GM21381 (cell line): ENCODE data around the gene WDR13.

Experiments used
- ATAC-seq: cut with Tn5 transposase; IDR thresholded peaks from one replicate; pipeline ENCODE4 v1.9.1; 2021; ENCODE audit warnings: mild to moderate bottlenecking, moderate library complexity; ENCODE audit not compliant: unreplicated experiment

Gene WDR13

DNA sequence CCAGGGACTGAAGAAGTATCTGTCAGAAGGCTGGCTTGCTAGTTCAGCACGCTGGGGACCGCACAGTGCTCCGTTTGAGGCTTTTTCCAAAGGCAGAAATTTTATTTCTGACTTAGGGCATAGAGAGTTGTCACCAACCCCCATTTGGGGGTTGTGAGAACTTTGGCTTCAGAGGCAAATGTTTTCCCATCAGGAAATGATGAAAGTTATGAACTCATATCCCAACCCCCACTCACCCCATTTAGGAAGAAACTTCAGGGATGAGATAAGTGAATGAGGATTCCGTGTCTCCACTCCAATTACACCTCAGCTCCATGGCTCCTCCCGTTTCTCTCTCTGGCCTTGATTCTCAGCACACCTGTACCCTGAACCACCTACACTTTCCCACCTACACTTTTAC is 4.3 kb upstream of the WDR13 start:
- no peak for ATAC-seq

DNA sequence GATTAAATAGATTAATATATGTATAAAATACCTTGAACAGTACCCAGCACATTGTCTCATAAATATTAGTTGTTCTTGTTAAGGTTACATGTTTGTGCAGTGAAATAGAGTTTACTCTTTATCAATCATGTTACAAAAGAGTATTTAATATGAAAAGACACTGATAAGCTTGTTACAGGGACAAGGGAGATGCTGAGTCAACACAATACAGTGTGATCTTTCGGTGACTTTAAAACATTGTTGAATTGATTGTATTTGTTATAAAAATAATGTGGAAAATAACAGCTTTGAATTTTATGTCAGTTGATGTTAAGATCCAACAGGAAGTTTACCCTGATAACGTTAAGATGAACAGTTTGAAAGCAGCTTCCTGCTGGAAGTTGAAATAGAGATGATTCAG is 1.4 kb upstream of the WDR13 start:
- ATAC-seq: no peak

DNA sequence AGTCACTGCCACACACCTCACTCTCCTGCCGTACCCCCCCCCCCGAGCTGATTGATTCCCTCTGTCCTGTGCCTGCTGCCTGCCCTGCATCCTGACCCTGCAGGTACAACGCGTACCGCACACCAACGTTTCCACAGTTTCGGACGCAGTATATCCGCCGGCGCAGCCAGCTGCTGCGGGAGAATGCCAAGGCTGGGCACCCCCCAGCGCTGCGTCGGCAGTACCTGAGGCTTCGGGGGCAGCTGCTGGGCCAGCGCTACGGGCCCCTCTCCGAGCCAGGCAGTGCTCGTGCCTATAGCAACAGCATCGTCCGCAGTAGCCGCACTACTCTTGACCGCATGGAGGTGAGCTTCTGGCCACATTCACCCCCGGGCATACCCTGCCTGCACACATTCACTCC is 1.3 kb downstream of the WDR13 start:
- ATAC-seq: no peak

DNA sequence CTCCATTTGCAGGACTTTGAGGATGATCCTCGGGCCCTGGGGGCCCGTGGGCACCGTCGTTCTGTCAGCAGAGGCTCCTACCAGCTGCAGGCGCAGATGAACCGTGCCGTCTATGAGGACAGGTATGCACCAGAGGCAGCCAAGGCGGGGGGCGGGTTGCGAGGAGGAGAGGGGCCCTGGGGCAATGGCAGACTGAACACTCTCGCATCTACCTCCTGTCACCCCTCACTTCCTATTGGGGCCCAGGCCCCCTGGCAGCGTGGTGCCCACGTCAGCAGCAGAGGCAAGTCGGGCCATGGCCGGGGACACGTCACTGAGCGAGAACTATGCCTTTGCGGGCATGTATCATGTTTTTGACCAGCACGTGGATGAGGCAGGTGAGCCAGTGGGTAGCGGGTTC is 2.0 kb downstream of the WDR13 start:
- no peak for ATAC-seq

DNA sequence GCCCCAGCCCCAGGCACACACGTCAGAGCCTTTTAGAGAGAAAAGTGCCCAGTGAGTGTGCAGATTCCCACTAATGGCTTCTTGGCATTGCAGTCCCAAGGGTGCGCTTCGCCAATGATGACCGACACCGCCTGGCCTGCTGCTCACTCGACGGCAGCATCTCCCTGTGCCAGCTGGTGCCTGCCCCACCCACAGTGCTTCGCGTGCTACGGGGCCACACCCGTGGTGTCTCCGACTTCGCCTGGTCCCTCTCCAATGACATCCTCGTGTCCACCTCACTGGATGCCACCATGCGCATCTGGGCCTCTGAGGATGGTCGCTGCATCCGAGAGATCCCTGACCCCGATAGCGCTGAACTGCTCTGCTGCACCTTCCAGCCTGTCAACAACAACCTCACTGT is 2.9 kb downstream of the WDR13 start:
- no peak for ATAC-seq

DNA sequence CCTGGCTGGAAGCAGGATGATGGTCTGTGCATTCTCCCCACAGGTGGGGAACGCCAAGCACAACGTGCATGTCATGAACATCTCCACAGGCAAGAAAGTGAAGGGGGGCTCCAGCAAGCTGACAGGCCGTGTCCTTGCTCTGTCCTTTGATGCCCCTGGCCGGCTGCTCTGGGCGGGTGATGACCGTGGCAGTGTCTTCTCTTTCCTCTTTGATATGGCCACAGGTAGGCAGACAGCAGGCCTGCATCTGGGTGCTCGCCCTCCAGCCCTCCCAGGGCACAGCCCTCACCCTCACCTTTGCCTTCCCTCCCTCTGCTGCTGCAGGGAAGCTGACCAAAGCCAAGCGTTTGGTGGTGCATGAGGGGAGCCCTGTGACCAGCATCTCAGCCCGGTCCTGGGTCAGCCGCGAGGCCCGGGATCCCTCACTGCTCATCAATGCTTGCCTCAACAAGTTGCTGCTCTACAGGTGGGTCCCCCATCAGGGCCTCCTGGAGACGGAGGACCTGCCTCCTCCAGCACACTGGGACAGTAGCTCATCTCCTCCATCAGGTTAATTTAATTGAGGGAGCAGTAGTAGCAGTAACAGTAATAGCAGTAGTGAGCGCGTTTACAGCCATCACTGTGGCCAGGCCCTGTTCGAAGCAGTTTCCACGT is 4.6 kb downstream of the WDR13 start:
- no peak for ATAC-seq

DNA sequence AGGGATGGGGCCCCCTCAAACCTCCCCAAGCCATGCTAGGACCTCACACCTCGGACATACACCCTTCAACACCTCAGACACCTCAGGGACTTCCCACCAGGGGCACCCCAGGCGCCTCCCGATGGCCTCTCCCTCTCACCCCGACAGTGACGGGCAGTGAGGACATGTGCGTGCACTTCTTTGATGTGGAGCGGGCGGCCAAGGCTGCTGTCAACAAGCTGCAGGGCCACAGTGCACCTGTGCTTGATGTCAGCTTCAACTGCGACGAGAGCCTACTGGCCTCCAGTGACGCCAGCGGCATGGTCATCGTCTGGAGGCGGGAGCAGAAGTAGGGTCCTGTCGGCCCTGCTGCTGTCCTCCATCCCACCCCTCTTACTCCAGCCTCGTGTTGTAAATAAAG is 7.4 kb downstream of the WDR13 start:
- ATAC-seq: no peak

DNA sequence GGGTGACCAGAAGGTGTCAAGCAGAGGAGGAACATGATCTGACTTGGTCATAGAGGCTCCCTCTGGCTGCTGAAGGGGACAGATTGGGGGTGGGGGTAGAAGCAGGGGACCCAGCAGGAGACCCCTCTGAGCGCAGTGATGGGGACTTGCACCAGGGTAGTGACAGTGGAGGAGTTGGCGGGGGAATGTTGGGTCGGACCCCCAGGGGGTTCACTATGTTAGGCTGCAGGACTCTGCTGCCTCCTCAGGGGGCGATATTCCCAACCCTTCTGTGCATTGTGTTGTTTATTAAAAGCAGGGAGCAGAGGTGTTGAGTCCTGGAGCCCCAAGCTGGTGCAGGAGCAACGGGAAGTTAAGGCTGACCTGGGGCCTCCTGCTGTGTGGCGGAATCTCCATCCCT is 8.8 kb downstream of the WDR13 start:
- ATAC-seq: no peak

DNA sequence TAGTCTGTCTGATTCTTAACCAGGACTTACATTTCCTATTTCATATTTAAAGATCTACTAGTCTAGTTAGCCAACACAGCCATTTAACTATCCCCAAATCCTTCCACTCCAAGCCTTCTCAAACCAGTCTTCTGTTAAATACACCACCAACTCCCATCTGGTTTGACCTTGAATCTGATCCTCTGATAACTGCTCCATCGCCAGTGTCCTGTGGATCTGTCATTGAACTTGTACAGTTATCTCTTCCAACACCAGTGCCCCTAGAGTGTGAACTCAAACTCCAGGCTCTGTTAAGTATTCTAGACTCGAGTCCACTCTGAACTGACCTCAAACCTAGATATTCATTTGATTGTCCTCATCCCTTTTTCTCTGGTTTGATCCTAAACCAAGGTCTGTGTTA is 14.4 kb downstream of the WDR13 start:
- no peak for ATAC-seq

DNA sequence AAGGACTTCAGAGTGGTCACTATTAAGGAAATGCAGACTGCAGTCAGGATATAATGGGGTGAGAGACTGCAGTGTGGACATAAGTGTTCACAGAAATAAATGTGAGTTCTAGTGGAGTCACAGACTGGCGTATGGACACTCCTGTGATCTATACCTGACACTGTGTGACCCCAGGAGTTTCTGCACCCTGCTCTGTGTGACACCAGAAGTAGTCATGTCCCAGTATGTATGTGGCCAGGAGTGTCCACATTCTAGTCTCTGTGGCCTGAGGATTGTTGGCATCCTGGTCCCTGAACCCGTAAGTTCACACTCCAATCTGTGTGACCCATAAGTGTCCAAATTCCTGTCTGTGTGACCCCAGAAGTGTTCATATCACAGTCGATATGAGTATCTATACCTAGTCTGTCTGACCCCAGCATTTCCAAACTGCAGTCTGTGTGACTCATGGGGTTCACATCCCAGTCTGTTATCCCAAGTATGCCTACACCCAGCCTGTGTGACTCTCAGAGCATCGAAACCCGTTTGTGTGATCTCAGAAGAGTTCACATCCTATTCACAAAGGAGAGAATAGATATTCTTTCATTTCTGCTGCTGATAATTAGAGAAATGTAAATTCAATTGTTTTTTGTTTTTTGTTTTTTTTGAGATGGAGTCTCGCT is 16.3 kb downstream of the WDR13 start:
- no peak for ATAC-seq

DNA sequence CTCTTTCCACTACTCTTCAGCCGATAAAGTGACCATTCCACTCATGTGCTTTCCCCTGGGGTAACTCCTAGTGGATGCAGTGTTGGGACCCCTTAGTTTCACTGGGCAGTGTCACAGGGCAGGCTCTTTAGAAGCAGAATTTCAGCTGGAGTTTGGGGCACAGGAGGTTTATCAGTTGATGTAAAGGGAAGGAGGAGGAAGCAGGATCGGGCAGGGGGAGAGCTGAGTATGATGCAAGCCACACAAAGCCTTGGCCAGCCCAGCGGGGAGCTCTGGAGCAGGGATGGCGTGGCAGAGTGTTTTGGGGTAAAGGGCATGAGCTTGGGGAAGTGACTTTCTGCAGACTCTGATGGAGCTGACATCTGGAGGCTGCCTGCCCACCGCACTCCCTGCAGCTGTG is 19.3 kb downstream of the WDR13 start:
- ATAC-seq: no peak

DNA sequence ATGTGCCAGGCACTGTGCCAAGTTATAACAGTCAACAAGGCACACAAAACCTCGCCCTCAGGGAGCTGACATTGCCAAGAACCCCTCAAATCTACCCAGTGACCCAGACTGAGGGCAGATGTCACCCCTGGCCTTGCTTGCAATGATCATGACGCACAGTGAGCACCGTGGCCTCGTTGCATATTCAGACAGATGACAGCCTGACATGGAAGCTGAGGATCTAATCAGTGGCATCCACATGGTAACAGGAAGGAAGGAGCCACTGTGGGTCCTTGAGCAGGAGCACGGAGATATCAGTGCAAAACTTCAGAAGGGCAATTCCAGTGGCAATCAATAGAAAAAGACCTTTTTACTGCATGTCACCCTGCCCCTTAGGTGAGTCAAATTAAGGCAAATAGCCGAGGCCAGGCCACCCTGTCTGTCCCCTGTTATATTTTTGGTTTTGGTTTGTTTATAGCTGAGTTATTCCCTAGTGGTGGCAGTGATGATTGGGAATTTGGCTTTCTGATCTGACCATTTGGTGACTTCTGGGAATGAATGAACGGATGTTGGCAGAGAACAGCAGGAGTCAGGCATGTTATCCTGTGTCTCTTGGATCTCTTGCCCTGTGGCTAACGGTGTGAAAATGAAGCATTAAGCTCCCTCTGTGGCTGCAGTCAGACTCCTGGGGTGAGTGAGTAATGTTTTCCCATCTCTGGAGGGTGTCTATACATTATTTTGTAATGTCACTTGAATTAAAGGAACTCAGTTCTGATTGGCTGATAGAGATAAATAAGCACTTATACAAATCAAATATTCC is 20.4 kb downstream of the WDR13 start:
- no peak for ATAC-seq

DNA sequence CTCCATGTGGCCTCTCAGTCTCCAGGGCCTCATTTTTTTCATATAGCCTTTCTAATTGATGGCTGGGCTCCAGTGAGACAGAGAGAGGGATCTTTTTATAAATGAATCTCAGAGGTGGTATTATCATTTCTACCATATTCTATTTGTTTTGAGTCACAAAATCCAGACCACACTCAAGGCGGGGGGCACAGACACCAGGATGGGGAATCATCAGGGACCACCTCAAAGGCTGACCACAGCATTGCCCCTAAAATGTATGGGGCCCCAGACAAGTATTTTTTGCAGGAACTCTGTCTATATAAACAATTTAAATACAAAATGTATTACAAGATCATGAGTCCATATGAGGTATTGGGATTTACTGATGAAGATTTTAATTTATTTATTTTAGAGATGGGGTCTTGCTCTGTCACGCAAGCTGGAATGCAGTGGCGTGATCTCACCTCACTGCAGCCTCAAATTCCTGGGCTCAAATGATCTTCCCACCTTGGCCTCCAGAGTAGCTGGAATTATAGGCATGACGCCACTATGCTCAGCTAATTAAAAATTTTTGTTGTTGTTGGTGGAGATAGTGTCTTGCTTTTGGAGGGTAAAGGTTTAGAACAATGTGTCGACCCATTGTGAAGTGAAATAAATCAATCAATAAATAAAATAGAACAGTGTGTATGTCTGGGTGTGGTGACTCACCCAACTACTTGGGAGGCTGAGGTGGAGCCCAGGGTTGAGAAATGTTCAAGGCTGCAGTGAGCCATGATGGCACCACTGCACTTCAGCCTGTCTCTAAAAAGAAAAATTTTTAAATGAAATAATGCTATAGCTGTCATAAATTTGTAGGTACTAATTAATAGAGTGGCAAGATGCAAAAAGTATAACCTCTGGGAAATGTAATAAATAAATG is 29.4 kb downstream of the WDR13 start:
- no peak for ATAC-seq

DNA sequence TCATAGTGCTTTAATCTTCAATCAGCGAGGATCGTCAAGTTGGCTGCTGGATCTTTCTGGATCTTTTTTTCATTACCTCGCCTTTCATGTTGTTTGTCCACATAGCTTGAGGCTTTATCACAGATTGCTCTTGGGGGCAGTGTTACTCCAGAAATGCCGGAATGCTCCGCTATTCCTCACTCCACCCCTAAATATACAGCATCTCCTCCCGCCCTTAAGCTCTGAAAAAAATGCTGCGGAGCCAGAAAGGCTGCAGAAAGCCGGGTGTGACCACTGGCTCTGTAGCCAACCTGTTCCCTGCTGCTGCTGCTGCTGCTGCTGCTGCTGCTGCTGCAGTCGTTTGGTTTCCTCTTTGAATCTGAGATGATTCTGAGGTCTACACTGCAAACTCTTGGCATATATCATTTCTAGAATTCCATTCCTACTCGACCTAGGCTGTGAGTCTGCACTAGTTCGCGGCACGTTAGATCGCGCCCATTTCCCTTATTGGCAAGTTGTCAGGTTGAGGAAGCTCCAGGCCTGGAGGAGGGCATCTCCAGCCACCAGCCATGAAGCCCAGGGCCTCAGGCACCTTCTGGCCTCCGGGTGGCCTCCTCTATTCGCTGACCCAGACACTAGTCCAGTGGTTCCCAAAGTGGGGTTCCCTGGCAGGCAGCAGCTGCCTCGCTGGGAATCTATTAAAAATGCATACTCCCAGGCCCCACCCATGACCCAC is 34.2 kb downstream of the WDR13 start:
- ATAC-seq: no peak

DNA sequence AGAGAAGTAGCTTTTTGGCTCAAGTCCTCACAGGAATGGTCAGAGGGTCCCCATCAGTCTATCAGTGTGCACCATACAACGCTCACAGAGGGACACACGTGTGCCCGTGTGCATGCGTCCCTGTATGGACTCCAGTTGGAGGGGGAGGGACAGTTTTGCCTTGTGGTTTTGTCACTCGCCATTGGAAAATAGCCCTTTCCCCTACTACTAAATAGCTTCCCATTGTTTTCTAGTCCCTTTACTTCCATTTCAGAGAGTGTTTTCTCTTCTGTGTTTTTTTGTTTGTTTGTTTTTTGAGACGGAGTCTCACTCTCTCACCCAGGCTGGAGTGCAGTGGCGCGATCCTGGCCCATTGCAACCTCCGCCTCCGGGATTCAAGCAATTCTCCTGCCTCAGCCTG is 34.9 kb downstream of the WDR13 start:
- no peak for ATAC-seq

DNA sequence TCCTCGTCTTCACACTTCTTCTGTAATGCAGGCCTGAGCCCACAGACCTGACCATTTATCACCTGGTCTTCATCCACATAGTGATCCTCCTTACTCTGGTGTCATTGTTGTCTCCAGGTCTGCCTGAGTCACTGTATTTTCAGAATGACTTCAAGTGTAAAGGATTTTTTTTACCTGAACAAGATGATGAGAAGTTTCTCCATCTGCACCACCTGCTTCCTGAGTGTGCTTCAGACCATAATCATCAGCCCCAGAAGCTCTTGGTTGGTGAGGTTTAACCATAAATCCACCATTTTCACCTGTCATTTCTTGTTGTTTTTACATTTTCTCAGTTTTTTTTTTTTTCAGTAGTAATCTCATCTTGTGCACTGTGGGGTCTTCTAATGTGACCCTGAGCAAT is 39.0 kb downstream of the WDR13 start:
- ATAC-seq: no peak

DNA sequence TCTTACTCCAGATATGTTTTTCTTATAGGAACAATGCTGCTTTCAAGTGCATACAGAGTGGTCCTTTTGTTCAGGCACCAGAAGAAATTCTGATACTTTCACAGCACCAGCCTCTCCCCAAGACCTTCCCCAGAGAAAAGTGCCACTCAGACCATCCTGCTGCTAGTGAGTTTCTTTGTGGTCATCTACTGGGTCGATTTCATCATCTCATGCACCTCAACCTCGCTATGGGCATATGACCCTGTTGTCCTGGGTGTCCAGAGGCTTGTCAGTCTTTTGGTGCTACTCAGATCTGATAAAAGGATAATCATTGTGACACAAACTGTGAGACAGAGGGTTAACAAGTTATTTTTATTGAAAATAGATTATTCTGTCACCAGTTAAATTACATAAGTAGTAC is 39.5 kb downstream of the WDR13 start:
- no peak for ATAC-seq

DNA sequence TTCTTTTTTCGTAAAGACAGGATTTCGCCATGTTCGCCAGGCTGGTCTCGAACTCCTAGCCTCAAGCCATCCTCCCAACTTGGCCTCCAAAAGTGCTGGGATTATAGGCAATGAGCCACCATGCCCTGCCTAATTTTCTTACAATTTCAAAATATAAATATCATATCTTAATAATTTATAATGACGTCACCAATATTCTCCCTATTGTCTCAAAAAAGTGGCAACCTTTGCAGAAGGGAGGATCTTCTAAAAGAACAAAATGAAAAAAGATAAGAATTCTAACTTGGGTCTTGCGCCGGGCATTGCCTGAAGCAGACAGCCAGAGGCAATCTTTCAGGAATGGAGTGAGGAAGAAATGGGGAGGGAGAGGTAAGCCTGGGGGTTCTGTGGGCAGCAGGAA is 48.4 kb downstream of the WDR13 start:
- no peak for ATAC-seq

DNA sequence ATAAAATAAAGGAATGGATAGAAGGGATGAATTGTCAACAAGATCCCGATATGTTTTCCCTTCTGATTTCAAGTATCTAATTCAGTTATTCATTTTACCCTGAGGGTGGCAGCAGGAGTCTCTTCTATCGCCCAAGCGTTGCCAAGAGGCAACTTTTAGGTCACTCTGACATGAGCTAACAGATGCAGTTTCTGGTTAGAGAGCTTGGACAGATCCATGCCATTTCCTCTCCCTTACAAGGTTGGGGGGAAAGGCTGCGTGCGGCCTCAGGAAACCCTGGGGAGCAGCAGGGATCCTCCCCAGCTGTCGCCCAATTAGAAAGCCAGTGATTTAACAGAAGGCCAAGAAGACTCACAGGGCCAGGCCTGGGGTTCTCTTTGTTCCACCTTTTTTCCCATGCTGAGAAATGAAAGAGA is 51.1 kb downstream of the WDR13 start:
- no peak for ATAC-seq

DNA sequence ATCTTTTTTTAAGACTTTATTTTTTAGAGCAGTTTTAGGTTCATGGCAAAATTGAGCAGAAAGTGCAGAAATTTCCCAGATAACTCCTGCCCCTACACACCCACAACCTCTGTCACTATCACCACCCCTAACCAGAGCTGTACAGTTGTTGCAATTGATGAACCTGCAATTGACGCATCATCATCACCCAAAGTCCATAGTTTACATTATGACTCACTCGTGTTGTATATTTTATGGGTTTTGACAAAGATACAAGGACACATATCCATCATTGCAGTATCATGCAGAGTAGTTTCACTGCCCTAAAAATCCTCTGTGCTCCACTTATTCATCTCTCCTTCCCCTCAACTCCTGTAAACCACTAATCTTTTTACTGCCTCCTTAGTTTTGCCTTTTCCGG is 51.8 kb downstream of the WDR13 start:
- ATAC-seq: no peak
